GM10847 (cell line): ENCODE data around the gene MAML2.

ENCODE experiments used
- POLR2A ChIP-seq: IDR thresholded peaks from 2 replicates; pipeline ENCODE4 v1.6.1; 2011; ENCODE audit not compliant: insufficient read length; ENCODE audit errors: extremely low read depth

Gene MAML2

DNA sequence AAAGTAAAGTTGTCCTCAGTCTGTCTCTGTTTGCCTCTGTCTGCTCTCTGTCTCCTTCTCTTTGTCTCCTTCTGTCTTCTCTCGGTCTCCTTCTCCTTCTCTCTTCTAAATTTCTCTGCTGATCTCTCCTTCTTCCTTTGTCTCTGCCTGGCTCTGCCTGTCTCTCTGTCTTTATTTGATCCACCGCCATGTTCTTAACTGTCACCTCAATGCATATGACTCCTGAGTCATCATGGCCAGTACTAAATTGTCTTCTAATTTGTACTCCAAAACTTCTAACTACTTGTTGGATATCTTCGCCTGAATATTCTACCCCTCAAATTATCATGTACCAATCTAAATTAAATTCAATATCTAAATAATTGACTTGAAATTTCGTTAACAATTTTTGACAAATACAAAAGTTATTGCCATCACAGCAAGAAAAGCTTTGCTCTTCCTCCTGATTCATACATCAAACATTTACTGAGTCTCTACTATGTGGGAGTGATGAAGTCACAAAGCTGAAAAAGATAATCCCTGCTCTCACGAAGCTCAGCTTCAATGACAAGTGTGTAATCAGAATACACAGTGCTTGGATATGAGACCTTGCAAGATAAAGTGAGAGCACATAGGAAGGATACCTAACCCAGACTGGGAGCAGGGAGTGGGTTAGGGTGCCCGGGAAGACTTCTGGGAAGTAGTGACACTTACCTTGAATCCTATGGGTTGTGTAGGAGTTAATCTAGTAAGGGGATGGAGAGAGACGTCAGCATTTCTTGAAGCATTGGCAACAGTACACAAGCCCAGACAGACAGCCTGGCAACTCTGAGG lies 193.0 kb downstream of the MAML2 start:
- TF ChIP-seq POLR2A: no peak

DNA sequence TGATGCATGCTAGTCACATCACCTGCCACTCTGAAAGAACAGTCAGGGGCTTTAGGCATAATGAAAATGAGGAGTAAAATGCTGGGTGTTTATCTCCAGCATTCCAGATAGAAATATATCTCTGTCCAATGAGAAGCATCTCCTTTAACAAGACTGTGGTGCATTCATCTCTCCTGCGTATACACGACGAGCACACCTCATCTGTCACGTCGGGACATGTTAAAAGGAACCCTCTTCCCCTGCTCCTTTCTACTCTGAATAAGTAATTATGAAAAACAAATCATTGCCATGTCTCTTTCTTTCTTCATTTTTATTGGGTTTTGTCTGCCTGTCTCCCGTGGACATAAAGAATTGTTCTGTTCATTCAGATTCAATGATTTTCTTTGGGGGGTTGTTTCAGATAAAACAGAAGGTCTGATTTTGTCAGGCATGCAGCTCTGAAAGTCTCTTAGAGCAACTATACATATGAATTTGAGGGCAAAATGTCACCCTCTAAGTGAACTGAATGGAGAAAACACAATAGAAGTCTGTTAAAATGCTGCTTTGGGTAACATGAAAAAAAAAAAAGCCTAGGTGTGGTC lies 195.0 kb downstream of the MAML2 start:
- TF ChIP-seq POLR2A: no peak

DNA sequence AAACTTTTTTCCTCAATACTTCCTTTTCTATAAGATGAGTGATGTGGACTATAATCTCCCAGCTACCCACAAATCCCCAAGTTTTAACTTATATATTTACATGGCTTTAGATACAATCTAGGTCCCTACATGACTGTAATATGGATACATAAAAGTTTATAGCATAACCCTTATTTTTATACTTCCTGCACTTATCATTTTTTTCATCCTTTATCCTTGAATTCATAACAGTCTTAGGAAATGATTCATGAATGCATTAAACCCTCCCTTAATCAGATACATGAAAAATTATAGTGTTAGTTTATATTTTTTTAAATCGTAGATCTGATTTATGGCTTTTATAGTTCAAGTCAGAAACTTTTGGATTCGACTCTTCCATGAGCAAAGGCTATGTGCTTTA lies 195.8 kb downstream of the MAML2 start:
- TF ChIP-seq POLR2A: no peak

DNA sequence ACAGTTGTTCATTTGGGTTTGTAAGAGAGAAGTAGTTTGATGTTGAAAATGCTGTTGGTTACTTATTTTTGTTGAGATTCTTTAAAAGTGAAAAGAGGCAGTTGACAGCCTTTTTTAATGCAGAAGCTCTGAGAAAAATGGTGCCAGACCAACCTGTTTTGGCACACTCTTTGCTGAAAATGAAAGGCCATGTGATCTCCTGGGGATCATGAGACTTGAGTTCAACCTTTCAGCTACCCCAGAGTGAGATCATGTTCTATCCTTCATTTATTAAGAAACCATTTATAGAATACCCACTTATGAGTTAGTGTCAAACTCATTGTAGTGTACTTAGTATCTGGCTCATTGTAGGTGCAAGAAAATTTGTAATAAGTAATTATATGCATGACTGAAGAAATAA lies 196.2 kb downstream of the MAML2 start:
- TF ChIP-seq POLR2A: no peak

DNA sequence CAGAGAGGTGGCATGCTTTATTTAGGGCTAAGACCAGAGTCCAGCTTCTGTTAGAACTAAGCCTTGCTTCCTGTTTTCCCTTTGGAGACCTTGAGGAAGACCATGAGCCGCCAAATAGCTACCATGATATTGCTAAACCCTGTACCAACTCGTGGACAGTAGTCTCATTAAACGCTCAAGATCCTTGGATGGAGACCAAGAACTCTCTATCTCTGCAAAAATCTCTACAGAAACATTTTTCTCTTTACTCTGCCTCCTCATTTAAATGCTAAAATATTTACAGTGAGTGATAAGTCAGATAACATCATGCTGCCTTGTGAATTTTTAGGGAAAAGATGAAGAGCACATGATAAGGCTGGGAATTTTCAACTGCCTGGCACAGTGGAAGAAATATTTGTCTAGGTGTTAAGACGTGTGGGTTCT lies 197.8 kb downstream of the MAML2 start:
- TF ChIP-seq POLR2A: no peak

DNA sequence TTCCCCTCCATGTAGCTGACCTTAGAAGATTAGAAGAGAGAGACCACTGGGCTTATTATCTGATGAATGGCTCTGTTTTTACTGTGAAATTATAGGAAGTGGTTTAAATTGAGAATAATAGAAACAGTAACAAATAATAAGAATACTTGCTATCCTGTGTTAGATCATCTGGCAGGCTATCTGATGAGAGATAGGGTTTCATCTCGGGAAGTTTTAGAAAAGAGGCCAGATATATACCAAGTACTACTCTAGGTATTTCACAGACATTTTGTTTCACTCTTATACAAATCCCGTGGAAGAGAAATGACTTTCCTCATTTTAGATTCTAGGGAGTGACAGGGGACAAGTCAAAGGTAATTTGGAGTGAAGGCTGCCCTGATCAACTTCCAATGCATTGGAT lies 198.4 kb downstream of the MAML2 start:
- no peak for TF ChIP-seq POLR2A

DNA sequence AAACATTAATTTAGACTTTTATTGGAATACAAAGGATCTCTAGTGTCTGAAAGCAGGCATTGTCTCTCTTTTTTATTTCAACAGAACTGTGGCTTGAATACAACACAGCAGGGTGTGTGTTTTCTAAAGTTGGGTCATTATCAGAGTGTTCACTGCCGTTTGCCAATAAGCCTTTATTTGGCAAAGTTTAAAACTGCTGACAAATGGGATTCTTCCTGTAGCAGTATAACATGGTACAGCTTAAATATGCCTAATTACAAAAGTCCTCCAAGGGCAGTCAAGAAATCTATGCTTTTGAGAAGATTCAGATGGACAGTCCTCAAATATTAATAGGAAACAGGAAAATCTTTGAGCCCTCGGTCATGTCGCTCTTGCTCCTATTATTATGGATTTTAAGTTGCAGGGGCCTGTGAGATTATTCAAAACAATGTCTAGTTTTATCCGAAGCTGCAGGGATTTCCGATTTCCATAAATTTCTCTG lies 199.9 kb downstream of the MAML2 start:
- TF ChIP-seq POLR2A: no peak

DNA sequence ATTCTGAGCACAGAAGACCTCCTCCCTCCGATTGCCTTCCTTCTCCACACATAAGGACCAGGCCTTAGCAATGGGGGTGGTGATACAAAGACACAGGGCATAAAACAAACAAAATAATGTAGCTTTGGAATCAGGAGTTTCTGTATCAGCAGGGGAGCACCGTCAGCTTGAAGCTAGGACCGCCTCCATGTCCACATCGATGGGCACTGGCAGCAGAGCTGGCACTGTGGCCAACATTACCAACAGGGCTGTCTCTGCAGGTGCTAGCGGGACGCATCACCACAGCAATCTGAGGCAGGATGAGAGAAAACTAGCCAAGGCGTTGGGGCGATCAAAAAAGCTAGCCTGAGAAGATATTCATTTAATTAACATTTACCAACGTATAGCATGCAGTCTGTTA lies 201.4 kb downstream of the MAML2 start:
- TF ChIP-seq POLR2A: no peak

DNA sequence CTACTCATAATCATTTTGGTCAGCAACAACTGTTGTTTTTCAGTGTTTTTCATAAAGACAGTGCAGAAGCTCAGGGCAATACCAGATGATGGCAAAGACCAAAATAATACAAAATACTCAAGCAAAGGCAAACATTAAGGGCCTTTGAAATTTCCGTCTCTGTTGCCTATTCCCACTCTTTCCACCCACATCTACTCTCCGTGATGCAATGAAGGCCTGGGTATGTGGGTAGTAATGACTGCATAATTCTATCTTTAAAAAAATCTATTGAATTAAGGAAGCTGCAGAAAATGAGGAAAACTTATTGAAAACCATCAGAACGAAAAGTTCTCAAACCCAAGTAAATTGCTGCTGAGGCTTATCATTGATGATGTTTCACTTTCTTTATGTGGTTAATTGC lies 203.3 kb downstream of the MAML2 start:
- no peak for TF ChIP-seq POLR2A

DNA sequence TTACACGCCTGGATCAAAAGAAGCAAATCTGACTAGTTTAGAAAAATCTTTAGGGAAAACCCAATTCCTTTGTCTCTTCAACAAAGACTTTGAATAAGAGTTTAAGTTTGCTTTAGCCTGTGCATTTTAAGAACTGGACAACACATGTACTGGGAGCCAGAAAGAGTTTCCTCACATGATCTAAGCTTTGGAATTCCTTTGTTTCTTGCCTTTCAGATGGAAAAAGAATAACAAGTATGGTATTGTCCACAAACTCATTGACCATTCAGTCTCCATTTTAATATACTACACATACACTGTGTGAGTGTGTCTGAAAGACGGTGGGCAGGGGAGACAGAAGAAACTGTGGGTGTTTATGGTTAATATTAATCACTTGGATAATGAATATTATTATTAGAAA lies 205.6 kb downstream of the MAML2 start:
- TF ChIP-seq POLR2A: no peak

DNA sequence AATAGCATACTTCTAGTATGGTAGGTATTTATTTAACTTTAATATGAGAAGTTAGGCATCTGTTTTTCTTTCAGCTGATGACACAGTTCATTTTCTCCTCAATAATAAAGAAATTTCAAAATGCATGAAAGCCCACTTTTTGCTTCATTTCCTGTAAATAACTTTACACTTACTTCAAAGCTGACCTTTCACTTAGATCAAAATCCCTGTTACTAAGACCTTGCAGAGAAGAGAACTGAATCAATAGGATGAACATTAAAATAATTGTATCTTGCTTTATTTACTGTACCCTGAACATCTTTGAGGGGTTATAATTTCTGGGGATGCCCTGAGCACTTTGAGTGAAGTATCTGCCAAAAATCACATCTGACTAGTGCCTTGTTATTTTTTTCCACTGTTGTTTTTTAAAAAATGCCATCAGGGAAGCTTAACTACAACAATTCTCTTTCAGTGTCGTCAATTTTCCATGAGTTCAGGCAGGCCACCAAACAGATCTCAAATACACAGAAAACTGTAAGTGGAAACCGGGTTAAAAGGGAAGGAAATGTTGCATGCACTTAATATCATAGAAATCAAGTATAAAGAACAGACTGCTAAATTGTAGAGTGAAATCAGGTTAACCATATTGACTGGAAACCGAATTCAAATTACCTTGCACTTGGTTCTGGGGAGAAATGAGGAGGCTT lies 206.2 kb downstream of the MAML2 start:
- no peak for TF ChIP-seq POLR2A

DNA sequence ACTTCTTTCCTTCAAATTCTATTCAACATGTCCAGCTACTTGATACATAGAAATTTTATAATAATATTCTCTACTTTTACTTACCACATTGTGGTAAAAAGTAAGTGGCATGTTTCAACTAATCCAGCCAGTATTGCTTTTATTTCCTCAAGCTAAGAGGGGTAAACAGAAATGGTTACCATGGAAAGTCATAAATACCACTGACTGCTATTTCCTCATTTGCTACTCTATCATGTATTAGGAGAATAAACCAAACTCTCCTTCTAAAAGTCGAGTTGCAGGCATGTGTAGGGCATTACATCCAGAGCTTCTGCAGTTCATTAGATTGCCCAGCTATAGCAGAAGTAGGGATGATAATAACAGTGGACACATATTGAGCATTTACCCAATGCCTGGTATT lies 208.4 kb downstream of the MAML2 start:
- no peak for TF ChIP-seq POLR2A

DNA sequence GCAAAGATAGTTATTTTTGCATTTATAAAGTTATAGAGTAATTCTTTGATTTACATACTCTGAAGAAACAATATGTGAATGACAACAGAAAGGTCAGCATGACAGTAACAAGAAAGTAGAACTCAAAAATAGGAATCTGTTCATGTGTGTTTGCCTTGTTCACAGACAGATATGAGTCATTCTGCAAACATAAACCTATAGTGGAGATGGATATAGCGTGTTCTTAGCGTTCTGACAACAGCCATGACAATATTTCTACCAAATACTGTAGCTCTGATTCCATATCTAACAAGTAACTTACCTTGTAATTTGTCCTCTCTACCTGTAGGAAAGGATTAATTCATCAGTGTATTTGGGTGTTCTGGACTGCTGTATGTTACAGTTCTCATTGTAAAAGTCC lies 210.6 kb downstream of the MAML2 start:
- TF ChIP-seq POLR2A: no peak

DNA sequence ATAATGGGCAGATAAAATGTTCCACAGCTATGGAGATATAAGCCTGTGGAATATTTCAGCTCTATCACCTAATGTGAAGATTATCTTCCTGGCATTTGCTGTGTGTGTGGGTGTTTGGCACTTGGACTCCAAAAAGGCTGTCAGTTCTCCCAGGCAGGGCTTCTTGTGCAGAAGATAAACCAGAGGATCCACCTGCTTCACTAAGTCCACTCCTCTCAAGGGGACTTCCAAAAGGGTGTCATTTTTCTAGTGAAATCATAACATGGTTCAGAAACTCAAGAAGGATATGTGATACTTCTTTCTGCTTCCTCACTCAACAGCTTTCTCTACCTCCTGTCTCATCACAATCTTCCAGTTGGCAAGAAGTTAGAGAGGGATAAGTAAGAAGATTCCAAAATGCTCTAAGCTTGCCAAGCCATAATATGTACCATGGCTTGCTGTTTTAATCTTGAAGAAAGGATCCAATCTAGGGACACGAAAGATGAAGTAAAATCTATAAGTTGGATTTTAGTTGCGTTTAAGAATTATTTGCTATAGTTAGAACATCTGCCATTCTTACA lies 212.9 kb downstream of the MAML2 start:
- TF ChIP-seq POLR2A: no peak

DNA sequence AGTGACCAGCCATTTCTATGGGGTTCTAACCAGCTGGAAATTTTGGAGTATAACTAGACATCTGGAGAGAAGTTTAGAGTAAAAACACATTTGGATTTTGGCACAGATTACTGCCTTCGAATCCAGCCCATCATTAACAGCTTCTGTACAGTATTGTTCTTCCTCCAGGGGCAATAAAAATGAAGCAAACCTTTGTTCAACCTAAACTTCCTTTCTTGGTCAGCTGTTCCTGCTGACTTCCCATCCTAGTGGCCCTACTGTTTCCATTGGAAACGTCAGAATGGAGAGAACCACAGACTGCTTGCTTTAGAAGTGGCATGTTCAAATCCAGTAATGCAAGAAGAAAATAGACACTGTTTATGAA lies 215.4 kb downstream of the MAML2 start:
- no peak for TF ChIP-seq POLR2A
